DOHH2 (cell line): Measurements from ENCODE around the gene TNK1.

Experiments used
- H3F3A ChIP-seq: fragments of 200-600 bp; sonication (generic), shearing (Covaris generic); 2 replicates; pipeline ENCODE4 v1.6.0; 2016; ENCODE audit warnings: antibody characterized with exemption, mild to moderate bottlenecking; ENCODE audit not compliant: control insufficient read depth, insufficient read depth
- H3K27ac ChIP-seq: fragments of 200-600 bp; sonication (generic); 2 replicates; pipeline ENCODE4 v1.5.1; 2014; ENCODE audit warnings: low read depth, mild to moderate bottlenecking, low read length, moderate library complexity
- H3K27me3 ChIP-seq: fragments of 200-600 bp; sonication (generic); 2 replicates; pipeline ENCODE4 v1.6.1; 2014; ENCODE audit warnings: mild to moderate bottlenecking, low read length, mixed read lengths; ENCODE audit not compliant: control insufficient read depth
- H3K36me3 ChIP-seq: fragments of 200-600 bp; sonication (generic); 2 replicates; pipeline ENCODE4 v1.6.1; 2014; ENCODE audit warnings: mild to moderate bottlenecking, low read length, moderate library complexity, mixed read lengths; ENCODE audit not compliant: control insufficient read depth
- H3K4me1 ChIP-seq: fragments of 200-600 bp; sonication (generic); 2 replicates; pipeline ENCODE4 v1.6.1; 2014; ENCODE audit warnings: mild to moderate bottlenecking, low read length, mixed read lengths; ENCODE audit not compliant: control insufficient read depth
- H3K4me2 ChIP-seq: fragments of 200-600 bp; sonication (generic); 2 replicates; pipeline ENCODE4 v1.6.0; 2014; ENCODE audit warnings: mild to moderate bottlenecking, low read length, moderate library complexity
- H3K4me3 ChIP-seq: fragments of 200-600 bp; sonication (generic); 2 replicates; pipeline ENCODE4 v1.5.1; 2014; ENCODE audit warnings: mild to moderate bottlenecking, low read length, mixed read lengths
- H3K79me2 ChIP-seq: fragments of 200-600 bp; sonication (generic); 2 replicates; pipeline ENCODE4 v1.6.1; 2014; ENCODE audit warnings: mild to moderate bottlenecking, low read length, mixed read lengths; ENCODE audit not compliant: control insufficient read depth
- H3K9me2 ChIP-seq: fragments of 200-600 bp; sonication (generic); replicated peaks from 2 replicates; pipeline ENCODE4 v1.6.1; 2014; ENCODE audit warnings: mild to moderate bottlenecking, low read length, mixed read lengths; ENCODE audit not compliant: control insufficient read depth
- H3K9me3 ChIP-seq: fragments of 200-600 bp; sonication (generic); 2 replicates; pipeline ENCODE4 v1.6.1; 2014; ENCODE audit warnings: antibody characterized with exemption, low read length, mixed read lengths; ENCODE audit not compliant: control insufficient read depth, insufficient read depth
- H4K20me1 ChIP-seq: fragments of 200-600 bp; sonication (generic); 2 replicates; pipeline ENCODE4 v1.6.0; 2014; ENCODE audit warnings: low read depth, mild to moderate bottlenecking, antibody characterized with exemption, low read length, moderate library complexity; ENCODE audit not compliant: control insufficient read depth, insufficient read depth
- CTCF ChIP-seq: fragments of 200-600 bp; sonication (generic); IDR thresholded peaks from one replicate; pipeline ENCODE4 v1.5.1; 2014; ENCODE audit warnings: antibody characterized with exemption, mild to moderate bottlenecking, low read depth, low read length; ENCODE audit not compliant: poor library complexity, severe bottlenecking
- EZH2phosphoT487 ChIP-seq: fragments of 200-600 bp; sonication (generic); IDR thresholded peaks from 2 replicates; pipeline ENCODE4 v1.6.1; 2017; ENCODE audit warnings: borderline replicate concordance, mild to moderate bottlenecking, antibody characterized with exemption, low read length, moderate library complexity, mixed read lengths

TNK1 gene

DNA sequence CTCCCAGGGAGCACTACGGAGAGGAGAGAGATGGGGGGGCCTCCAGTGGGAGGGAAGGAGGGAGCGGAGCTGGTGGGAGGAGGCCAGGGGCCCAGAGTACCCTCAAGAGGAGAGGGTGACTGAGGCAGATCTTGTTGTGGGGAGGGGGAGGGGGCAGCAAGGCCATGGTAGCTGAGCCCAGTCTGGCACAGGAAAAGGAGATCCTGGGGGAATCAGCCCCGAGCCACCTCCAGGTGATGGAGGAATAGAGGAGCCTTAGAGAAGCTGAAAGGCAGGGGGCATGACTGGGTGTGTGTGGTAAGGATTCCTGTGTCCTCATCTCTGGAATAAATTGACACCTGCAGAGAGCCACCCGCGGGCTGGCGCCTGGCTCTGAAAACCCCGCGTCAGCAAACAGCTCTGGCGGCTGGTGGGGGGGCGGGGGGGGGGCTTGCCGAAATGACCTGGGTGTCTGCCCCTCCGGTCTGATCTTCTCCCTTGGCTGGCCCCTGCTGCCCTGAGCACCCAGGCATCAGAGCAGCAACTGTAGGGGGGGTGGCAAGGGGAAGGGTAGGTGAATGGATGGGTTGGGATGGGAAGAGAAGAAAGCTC, 25.4 kb downstream of the TNK1 start:
- TF ChIP-seq CTCF = no peak
- no peak for TF ChIP-seq EZH2phosphoT487
- no peak overlapping the region for H3K4me3 ChIP-seq
- H3K9me3 ChIP-seq = no peaks in the 10 kb centered on the region
- H3K27me3 ChIP-seq = no peaks in the 10 kb centered on the region
- H4K20me1 ChIP-seq = no peaks in the 10 kb centered on the region
- 0 out of 2 replicates have a peak, but pooled peaks cover 4% of the 10 kb centered on the region for H3K36me3 ChIP-seq
- H3K27ac ChIP-seq = no peak overlapping the region
- H3K9me2 ChIP-seq = no peaks in the 10 kb centered on the region
- peaks cover 11% of the 10 kb centered on the region for H3K4me1 ChIP-seq
- H3K4me2 ChIP-seq = no peak overlapping the region
- peaks cover 9% of the 10 kb centered on the region for H3K79me2 ChIP-seq
- 0 out of 2 replicates have a peak, but pooled peaks cover 2% of the 10 kb centered on the region for H3F3A ChIP-seq

GRCh38 chr17:7407082-7407481, 26.2 kb downstream of the TNK1 start:
- H3K4me1 ChIP-seq = peaks cover 11% of the 10 kb centered on the region
- H3K36me3 ChIP-seq = 0 out of 2 replicates have a peak, but pooled peaks cover 4% of the 10 kb centered on the region
- no peak overlapping the region for H3K4me3 ChIP-seq

GRCh38 chr17:7407485-7408251, 26.8 kb downstream of the TNK1 start, which contains the start of gene NLGN2:
TSS of gene NLGN2 (plus strand) at chr17:7407845. CDS start at chr17:7408256, 411 bp downstream.
- H3K4me3 ChIP-seq = no peak within 1 kb of the TSS
- no peak within 1 kb of the TSS for H3K4me2 ChIP-seq
- no peak within 1 kb of the TSS for H3K27ac ChIP-seq
- H3K27me3 ChIP-seq = no peaks in the 10 kb centered on the region
- no peaks in the 10 kb centered on the region for H4K20me1 ChIP-seq
- H3K9me2 ChIP-seq = no peaks in the 10 kb centered on the region
- peaks cover 9% of the 10 kb centered on the region for H3K79me2 ChIP-seq
- H3F3A ChIP-seq = 0 out of 2 replicates have a peak, but pooled peaks cover 2% of the 10 kb centered on the region
- H3K9me3 ChIP-seq = no peaks in the 10 kb centered on the region
- peaks cover 10% of the 10 kb centered on the region for H3K4me1 ChIP-seq
- TF ChIP-seq CTCF (no peak), EZH2phosphoT487 (no peak)
- 0 out of 2 replicates have a peak, but pooled peaks cover 4% of the 10 kb centered on the region for H3K36me3 ChIP-seq

More at GRCh38 chr17:7407082-7407481, 26.2 kb downstream of the TNK1 start:
- no peaks in the 10 kb centered on the region for H3K27me3 ChIP-seq
- no peaks in the 10 kb centered on the region for H3K9me2 ChIP-seq
- H3F3A ChIP-seq = no peaks in the 10 kb centered on the region
- H3K27ac ChIP-seq = no peak overlapping the region
- H4K20me1 ChIP-seq = no peaks in the 10 kb centered on the region
- H3K4me2 ChIP-seq = no peak overlapping the region
- no peaks in the 10 kb centered on the region for H3K9me3 ChIP-seq
- H3K79me2 ChIP-seq = peaks cover 9% of the 10 kb centered on the region
- TF ChIP-seq CTCF (no peak), EZH2phosphoT487 (no peak)
